Measurements from ENCODE around the gene APOD. TPM values are rescaled to one million over a fixed set of nuclear protein-coding genes. Genes with fewer than 3 reads are reported as not detected.

Gene APOD
- total RNA-seq, 4 donors from 2014 or later, result 1,911 to 7,779 (median 5,257) TPM

DNA sequence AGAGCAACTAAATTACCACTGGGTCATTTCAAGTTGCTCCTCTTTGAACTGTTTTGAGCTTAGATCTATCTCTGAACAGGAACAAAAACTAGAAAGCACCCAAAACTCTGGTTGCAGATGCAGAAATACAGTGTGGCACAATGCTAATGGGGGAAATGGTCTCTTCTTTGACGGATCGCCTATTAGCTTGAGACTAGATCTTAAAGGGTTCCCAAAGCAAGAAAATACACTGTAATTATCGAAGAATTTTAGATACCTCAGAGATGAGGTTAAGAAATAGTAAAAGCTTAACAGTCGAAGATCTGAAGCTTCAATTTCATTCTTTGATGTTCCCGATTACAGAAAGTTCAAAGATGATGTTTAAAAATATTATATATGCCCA lies 41.4 kb downstream of the APOD start:
- DNase-seq (ENCODE audit: low spot score in 2 of 2), result no peak
- no peaks in the 10 kb centered on the region for H3K36me3 ChIP-seq
- 0% methylated on average over 5 of the region's 5 CpGs for WGBS, 2 donors
- H3K9me3 ChIP-seq, result no peaks in the 10 kb centered on the region
- H3K4me3 ChIP-seq, result peak overlapping the region; percentile 56 to 95 (median 82)
- peak overlapping the region in 3 of 4 donors; percentile 88 to 94 (median 91) for H3K27ac ChIP-seq
- no peaks in the 10 kb centered on the region for H3K27me3 ChIP-seq
- peaks cover 0 to 71% (median 26%) of the 10 kb centered on the region in 4 donors for H3K4me1 ChIP-seq
- TF ChIP-seq EP300 (IDR thresholded peaks at IDR 0.05), result no peak
- no peak for TF ChIP-seq CTCF (IDR thresholded peaks at IDR 0.05)
- TF ChIP-seq POLR2A (IDR thresholded peaks at IDR 0.05), result no peak

DNA sequence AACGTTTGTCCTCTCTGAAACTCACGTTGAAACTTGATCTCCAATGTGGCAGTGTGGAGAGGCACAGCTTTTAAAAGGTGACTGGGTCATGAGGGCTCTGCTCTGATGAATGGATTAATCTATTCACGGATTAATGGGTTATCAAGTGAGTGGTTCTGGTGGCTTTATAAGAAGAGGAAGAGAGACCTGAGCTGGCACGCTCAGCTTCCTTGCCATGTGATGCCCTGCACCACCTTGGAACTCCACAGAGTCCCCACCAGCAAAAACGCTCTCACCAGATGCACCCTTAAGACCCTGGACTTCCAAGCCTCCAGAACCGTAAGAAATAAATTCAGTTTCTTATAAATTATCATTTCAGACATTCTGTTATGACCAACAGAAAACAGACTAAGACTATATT lies 43.2 kb downstream of the APOD start:
- Histone ChIP-seq H3K9me3 (no peaks in the 10 kb centered on the region), H3K27ac (no peak overlapping the region), H3K27me3 (no peaks in the 10 kb centered on the region), H3K4me3 (peak overlapping the region in 1 of 4 donors; percentile 76), H3K36me3 (no peaks in the 10 kb centered on the region), H3K4me1 (peaks cover 0 to 56% (median 17%) of the 10 kb centered on the region in 4 donors)
- no peak for DNase-seq (ENCODE audit: low spot score in 2 of 2)
- WGBS, 2 donors, result 58 to 64% methylated on average over 6 of the region's 6 CpGs
- TF ChIP-seq EP300 (IDR thresholded peaks at IDR 0.05), result no peak
- TF ChIP-seq CTCF (IDR thresholded peaks at IDR 0.05), result no peak
- TF ChIP-seq POLR2A (IDR thresholded peaks at IDR 0.05), result no peak

DNA sequence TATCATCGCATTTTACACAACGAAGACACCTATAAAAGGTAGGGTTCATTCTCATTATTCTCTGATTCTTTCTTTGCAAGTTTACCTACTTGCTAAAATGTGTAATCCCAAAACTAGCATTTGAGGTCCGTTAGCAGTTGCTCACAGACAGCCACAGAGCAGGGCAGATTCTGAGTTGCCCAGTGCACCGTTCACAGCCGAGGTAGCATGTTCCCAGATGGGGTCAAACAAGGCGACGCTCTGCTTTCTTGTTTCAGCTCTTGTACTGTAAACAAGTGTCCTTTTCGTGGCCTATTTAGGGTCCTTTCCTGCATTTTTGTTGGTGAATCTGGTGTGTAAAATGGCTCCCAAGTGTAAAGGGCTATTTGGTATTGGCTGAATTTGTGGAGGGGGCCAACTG lies 43.7 kb downstream of the APOD start:
- TF ChIP-seq POLR2A (IDR thresholded peaks at IDR 0.05) (no peak), EP300 (IDR thresholded peaks at IDR 0.05) (no peak), CTCF (IDR thresholded peaks at IDR 0.05) (no peak)
- H3K27me3 ChIP-seq, result no peaks in the 10 kb centered on the region
- peaks cover 0 to 56% (median 15%) of the 10 kb centered on the region in 4 donors for H3K4me1 ChIP-seq
- H3K27ac ChIP-seq, result no peak overlapping the region
- H3K9me3 ChIP-seq, result no peaks in the 10 kb centered on the region
- no peak for DNase-seq (ENCODE audit: low spot score in 2 of 2)
- no peak overlapping the region for H3K4me3 ChIP-seq
- 74 to 79% methylated on average over 8 of the region's 8 CpGs for WGBS, 2 donors
- H3K36me3 ChIP-seq, result no peaks in the 10 kb centered on the region

GRCh38 chr3:195539479-195539878 lies 44.3 kb downstream of the APOD start:
- no peak overlapping the region for H3K27ac ChIP-seq
- 88 to 91% methylated on average over 5 of the region's 5 CpGs for WGBS, 2 donors
- TF ChIP-seq EP300 (IDR thresholded peaks at IDR 0.05), result no peak
- no peak for TF ChIP-seq POLR2A (IDR thresholded peaks at IDR 0.05)
- TF ChIP-seq CTCF (IDR thresholded peaks at IDR 0.05), result no peak
- no peaks in the 10 kb centered on the region for H3K36me3 ChIP-seq
- no peak overlapping the region for H3K4me3 ChIP-seq
- no peaks in the 10 kb centered on the region for H3K27me3 ChIP-seq
- H3K4me1 ChIP-seq, result peaks cover 0 to 52% (median 15%) of the 10 kb centered on the region in 4 donors
- DNase-seq (ENCODE audit: low spot score in 2 of 2), result no peak
- H3K9me3 ChIP-seq, result no peaks in the 10 kb centered on the region

DNA sequence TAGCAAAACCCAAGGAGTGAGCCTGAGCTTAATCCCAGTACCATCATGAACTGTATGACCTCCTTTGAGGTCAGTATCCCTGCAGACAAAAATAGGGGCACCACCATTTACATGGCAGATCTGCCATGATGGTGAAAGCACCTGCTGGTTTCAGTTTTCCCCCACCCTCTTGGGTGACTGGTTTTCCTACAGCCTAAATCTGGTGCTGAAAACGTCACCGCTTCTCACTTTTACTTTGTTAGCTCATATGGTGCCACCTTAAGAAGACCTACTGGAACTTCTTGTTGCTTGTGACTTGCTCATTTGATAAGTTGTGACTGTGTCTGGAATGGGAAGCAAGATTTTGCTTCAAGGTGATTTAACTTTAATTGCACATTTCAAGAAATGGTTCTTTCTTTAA lies 45.7 kb downstream of the APOD start:
- TF ChIP-seq CTCF (IDR thresholded peaks at IDR 0.05), result no peak
- no peak for TF ChIP-seq POLR2A (IDR thresholded peaks at IDR 0.05)
- TF ChIP-seq EP300 (IDR thresholded peaks at IDR 0.05), result no peak

More for the DNA sequence above, 45.7 kb downstream of the APOD start:
- peaks cover 0 to 52% (median 15%) of the 10 kb centered on the region in 4 donors for H3K4me1 ChIP-seq
- WGBS, 2 donors, result 71 to 87% methylated on average over 2 of the region's 2 CpGs
- H3K36me3 ChIP-seq, result no peaks in the 10 kb centered on the region
- H3K27ac ChIP-seq, result no peak overlapping the region
- H3K4me3 ChIP-seq, result no peak overlapping the region
- no peak for DNase-seq (ENCODE audit: low spot score in 2 of 2)
- no peaks in the 10 kb centered on the region for H3K27me3 ChIP-seq
- H3K9me3 ChIP-seq, result no peaks in the 10 kb centered on the region

Data from tibial nerve (tissue), 4 donors.